Astrocyte of the spinal cord (primary cell): ENCODE data around the gene DOCK2.

Source experiments
- DNase-seq: peaks from one replicate; pipeline ENCODE4 v3.0.0; 2011; ENCODE audit warnings: low read depth, low spot score
- H3K4me3 ChIP-seq: 2 replicates; pipeline ENCODE4 v1.5.1; 2011; ENCODE audit warnings: low read depth, mild to moderate bottlenecking, low read length, moderate library complexity
- in situ Hi-C: cut with HindIII; loops from 2 replicates; pipeline ENCODE4 v1.10.0; 2017; ENCODE audit warnings: low sequenced_read_pairs
- TF ChIP-seq, protein P1 (sequence below): IDR thresholded peaks from 2 replicates; pipeline ENCODE4 v1.5.1; 2012; ENCODE audit warnings: low read depth, mild to moderate bottlenecking, low read length, inconsistent platforms

The DOCK2 gene

DNA sequence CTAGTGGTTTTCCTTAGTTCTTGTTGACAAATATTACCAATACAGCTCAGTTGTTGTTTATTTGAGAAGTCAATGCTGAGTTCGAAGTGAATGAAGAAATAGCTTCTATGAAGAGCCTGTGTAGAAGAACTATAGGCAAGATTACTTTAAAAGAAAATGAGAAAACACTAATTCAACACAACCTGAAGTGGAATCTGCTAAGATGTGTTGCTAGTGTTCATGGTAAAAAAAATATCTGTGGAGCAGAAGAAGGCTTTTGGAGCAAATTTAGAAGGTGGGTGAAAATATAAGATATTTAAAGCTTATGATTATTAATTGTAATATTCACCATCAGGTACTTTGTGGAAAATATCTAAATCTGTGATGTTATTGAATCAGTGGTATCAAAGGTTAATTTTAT lies 2.5 kb upstream of the DOCK2 start:
- in situ Hi-C loops: no loop called here
- TF ChIP-seq, protein P1, sequence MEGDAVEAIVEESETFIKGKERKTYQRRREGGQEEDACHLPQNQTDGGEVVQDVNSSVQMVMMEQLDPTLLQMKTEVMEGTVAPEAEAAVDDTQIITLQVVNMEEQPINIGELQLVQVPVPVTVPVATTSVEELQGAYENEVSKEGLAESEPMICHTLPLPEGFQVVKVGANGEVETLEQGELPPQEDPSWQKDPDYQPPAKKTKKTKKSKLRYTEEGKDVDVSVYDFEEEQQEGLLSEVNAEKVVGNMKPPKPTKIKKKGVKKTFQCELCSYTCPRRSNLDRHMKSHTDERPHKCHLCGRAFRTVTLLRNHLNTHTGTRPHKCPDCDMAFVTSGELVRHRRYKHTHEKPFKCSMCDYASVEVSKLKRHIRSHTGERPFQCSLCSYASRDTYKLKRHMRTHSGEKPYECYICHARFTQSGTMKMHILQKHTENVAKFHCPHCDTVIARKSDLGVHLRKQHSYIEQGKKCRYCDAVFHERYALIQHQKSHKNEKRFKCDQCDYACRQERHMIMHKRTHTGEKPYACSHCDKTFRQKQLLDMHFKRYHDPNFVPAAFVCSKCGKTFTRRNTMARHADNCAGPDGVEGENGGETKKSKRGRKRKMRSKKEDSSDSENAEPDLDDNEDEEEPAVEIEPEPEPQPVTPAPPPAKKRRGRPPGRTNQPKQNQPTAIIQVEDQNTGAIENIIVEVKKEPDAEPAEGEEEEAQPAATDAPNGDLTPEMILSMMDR: no peak
- no peak for DNase-seq
- H3K4me3 ChIP-seq: no peak overlapping the region

- in situ Hi-C loops: no loop called here
- H3K4me3 ChIP-seq: no peak overlapping the region
- TF ChIP-seq, protein P1: no peak
- DNase-seq: no peak
These were observed 1.1 kb upstream of the DOCK2 start for GRCh38 chr5:169635936-169636335.

DNA sequence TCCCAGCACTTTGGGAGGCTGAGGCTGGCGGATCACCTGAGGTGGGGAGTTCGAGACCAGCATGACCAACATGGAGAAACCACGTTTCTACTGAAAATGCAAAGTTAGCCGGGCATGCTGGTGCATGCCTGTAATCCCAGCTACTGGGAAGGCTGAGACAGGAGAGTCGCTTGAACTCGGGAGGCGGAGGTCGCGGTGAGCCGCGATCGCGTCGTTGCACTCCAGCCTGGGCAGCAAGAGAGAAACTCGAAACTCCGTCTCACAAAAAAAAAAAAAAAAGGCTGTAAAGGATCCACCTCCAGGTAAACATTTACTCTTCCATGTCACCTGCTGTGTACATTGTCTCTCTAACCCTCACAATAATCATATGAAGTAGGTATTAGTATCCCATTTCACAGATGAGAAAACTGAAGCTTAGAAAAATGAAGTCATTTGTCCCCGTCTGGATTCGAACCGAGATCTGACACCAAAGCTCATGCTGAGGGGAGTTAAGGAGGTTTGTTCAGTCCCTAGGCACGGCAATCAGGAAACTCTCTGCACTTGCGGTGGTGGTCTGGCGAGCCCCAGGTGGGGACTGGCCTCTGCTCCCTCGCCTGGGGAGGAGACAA lies 494 bp upstream of the DOCK2 start:
- TF ChIP-seq, protein P1: no peak
- H3K4me3 ChIP-seq: peak overlapping the region; percentile 23
- no peak for DNase-seq
- in situ Hi-C loops: no loop called here

- in situ Hi-C loops: no loop called here
- H3K4me3 ChIP-seq: peak overlapping the region; percentile 23
- DNase-seq: no peak
- TF ChIP-seq, protein P1: no peak
These were observed 560 bp downstream of the DOCK2 start for GRCh38 chr5:169637549-169638121.

DNA sequence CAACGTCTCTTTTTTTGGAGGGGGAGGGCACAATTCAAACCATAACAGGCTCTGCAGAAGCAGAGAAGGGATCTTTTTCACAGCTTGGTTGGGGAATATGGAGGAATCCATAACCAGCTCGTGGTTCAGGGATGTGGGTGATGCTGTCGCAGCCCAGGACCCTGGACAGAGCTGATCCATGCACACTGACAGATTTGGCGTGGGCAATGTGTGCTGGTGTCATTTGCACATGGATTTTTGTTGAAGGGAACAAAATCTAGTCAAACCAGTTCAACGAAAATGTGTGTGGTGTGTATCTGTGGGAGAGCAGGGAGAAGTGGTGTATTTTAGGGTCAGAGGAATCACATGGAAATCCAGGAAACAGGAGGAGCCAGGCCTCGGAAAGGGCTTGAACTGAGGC lies 4.2 kb downstream of the DOCK2 start:
- no peak overlapping the region for H3K4me3 ChIP-seq
- TF ChIP-seq, protein P1: no peak
- DNase-seq: peak; percentile 36
- in situ Hi-C loops: no loop called here

GRCh38 chr5:169646856-169647255 lies 9.8 kb downstream of the DOCK2 start:
- TF ChIP-seq, protein P1: no peak
- DNase-seq: no peak
- H3K4me3 ChIP-seq: no peak overlapping the region
- in situ Hi-C loops: no loop called here
